Thyroid gland (tissue), 4 donors: ENCODE results near the gene HSD17B11. TPM values are rescaled to one million over a fixed set of nuclear protein-coding genes. Genes with fewer than 3 reads are reported as not detected.

Experiments used
- DNase-seq, 2 donors: peaks; one replicate each; pipeline ENCODE4 v3.0.0-alpha.2; 2019
- H3K27ac ChIP-seq, 3 donors: fragments of 200-600 bp; sonication (generic); 1 replicate in 2 of 3; 2 replicates in 1 of 3; pipeline ENCODE4 v1.5.1; 2016 to 2019; ENCODE audit warnings: mild to moderate bottlenecking in 1 of 3, moderate library complexity in 1 of 3
- H3K27me3 ChIP-seq: fragments of 200-600 bp; sonication (generic); one replicate; pipeline ENCODE4 v1.5.1; 2019
- H3K36me3 ChIP-seq, 2 donors: fragments of 200-600 bp; sonication (generic); one replicate each; pipeline ENCODE4 v1.5.1; 2016 to 2019
- H3K4me1 ChIP-seq, 2 donors: fragments of 200-600 bp; sonication (generic); one replicate each; pipeline ENCODE4 v1.5.1; 2017 to 2019
- H3K4me3 ChIP-seq, 3 donors: fragments of 200-600 bp; sonication (generic); replicated peaks in 1 of 3; 1 replicate in 2 of 3; 2 replicates in 1 of 3; pipeline ENCODE4 v1.5.1; 2016; ENCODE audit warnings: mild to moderate bottlenecking in 1 of 3
- H3K9me3 ChIP-seq: fragments of 200-600 bp; sonication (generic); one replicate; pipeline ENCODE4 v1.5.1; 2017
- POLR2A ChIP-seq, 2 donors: fragments of 450-650 bp; IDR thresholded peaks; one replicate each; pipeline ENCODE4 v1.6.1; 2017; ENCODE audit warnings: antibody characterized with exemption in 2 of 2, mild to moderate bottlenecking in 2 of 2, moderate library complexity in 1 of 2
- WGBS, 2 donors: methylation state at CpG; one replicate each; pipeline ENCODE4 v1.1.5; 2017; 5-methylcytosine and 5-hydroxymethylcytosine counted together
- intact Hi-C: fragments of 100-400 bp; cut with DNase I; formaldehyde crosslinking; loops from one replicate; pipeline ENCODE4 v1.15.1; 2023
- total RNA-seq, 4 donors: library from RNA; depleted of rRNA; stranded (reverse); fragments of >200 nt; gene quantifications; one replicate each; pipeline ENCODE4 v1.2.3, GENCODE V29; 2016
- TF ChIP-seq, protein P1 (sequence below), 6 experiments: fragments of 200-600 bp in 3 of 6; fragments of 450-650 bp in 3 of 6; sonication (generic) in 3 of 6; IDR thresholded peaks; one replicate each; pipeline ENCODE4 v1.5.1; 2016 to 2019; ENCODE audit warnings: antibody characterized with exemption in 6 of 6, mild to moderate bottlenecking in 2 of 6, inconsistent platforms in 1 of 6, moderate library complexity in 1 of 6

The HSD17B11 gene
- total RNA-seq, 4 donors from 2014 or later: 23.4 to 147 (median 61.8) TPM

DNA sequence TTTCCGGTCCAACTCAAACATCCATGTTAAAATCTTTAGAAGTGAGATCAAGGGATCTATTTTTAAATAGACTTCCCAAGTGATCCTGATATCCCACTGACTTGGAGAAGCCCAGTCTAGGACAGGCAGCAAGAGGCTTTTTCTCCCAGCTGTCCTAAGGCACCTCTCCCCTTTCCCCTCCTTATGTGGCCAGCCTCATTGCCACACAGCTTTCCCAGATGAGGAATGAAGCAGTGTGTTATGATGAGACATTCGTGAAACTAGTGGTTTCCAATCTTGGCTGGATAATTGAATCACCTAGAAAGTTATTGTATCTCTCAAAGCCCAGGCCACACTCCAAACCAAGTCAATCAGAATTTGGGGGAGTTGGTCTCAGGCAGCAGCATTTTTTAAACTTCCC is 51.5 kb downstream of the HSD17B11 start:
- intact Hi-C loops: no loop called here
- no peak overlapping the region for H3K27ac ChIP-seq
- DNase-seq: no peak

DNA sequence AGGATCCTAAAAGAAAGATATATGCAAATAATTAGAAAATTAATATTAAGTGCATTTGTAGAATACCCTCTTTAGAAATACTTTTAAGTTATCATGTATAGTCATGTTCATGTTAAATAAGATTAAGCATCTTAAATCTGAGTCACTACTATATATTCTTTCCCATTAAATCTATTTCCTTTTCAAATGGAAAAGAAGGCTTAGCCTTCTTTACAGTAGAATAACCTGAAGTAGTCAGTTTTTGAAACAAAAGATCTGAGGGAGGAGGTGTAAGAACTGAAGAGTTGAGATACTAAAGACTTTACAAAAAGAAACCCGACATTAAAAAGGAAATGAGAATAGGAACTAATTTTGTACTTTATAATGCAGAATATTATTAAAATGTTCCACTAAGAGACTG is 53.6 kb downstream of the HSD17B11 start:
- no peak for DNase-seq
- H3K4me3 ChIP-seq: no peak overlapping the region
- TF ChIP-seq, protein P1, sequence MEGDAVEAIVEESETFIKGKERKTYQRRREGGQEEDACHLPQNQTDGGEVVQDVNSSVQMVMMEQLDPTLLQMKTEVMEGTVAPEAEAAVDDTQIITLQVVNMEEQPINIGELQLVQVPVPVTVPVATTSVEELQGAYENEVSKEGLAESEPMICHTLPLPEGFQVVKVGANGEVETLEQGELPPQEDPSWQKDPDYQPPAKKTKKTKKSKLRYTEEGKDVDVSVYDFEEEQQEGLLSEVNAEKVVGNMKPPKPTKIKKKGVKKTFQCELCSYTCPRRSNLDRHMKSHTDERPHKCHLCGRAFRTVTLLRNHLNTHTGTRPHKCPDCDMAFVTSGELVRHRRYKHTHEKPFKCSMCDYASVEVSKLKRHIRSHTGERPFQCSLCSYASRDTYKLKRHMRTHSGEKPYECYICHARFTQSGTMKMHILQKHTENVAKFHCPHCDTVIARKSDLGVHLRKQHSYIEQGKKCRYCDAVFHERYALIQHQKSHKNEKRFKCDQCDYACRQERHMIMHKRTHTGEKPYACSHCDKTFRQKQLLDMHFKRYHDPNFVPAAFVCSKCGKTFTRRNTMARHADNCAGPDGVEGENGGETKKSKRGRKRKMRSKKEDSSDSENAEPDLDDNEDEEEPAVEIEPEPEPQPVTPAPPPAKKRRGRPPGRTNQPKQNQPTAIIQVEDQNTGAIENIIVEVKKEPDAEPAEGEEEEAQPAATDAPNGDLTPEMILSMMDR (IDR thresholded peaks at IDR 0.05): no peak
- no peak for TF ChIP-seq POLR2A (IDR thresholded peaks at IDR 0.05)
- H3K36me3 ChIP-seq: no peaks in the 10 kb centered on the region
- H3K4me1 ChIP-seq: no peaks in the 10 kb centered on the region
- H3K27me3 ChIP-seq: no peaks in the 10 kb centered on the region
- no peak overlapping the region for H3K27ac ChIP-seq
- intact Hi-C loops: no loop called here
- 76 to 88% methylated on average over 1 of the region's 1 CpG for WGBS, 2 donors
- no peaks in the 10 kb centered on the region for H3K9me3 ChIP-seq

More for the DNA sequence above, 51.5 kb downstream of the HSD17B11 start:
- Histone ChIP-seq H3K9me3 (no peaks in the 10 kb centered on the region), H3K4me1 (no peaks in the 10 kb centered on the region), H3K36me3 (no peaks in the 10 kb centered on the region), H3K4me3 (no peak overlapping the region), H3K27me3 (no peaks in the 10 kb centered on the region)
- TF ChIP-seq, protein P1 (IDR thresholded peaks at IDR 0.05): no peak
- no peak for TF ChIP-seq POLR2A (IDR thresholded peaks at IDR 0.05)
- 93 to 96% methylated on average over 2 of the region's 2 CpGs for WGBS, 2 donors

DNA sequence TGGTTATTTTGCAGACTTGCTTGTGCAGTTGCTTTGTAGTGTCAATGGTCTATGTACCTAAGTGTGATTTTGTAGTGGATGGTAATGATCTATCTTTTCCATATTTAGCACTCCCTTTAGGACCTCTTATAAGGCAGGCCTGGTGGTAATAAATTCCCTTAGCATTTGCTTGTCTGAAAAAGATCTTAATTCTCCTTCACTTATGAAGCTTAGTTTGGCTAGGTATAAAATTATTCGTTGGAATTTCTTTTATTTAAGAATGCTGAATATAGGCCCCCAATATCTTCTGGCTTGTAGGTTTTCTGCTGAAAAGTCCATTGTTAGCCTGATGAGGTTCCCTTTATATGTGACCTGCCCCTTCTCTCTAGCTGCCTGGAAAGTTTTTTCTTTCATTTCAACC is 57.7 kb downstream of the HSD17B11 start:
- WGBS, 2 donors: 98 to 100% methylated on average over 1 of the region's 1 CpG
- TF ChIP-seq, protein P1 (IDR thresholded peaks at IDR 0.05): no peak
- no peak for TF ChIP-seq POLR2A (IDR thresholded peaks at IDR 0.05)
- H3K36me3 ChIP-seq: no peaks in the 10 kb centered on the region

DNA sequence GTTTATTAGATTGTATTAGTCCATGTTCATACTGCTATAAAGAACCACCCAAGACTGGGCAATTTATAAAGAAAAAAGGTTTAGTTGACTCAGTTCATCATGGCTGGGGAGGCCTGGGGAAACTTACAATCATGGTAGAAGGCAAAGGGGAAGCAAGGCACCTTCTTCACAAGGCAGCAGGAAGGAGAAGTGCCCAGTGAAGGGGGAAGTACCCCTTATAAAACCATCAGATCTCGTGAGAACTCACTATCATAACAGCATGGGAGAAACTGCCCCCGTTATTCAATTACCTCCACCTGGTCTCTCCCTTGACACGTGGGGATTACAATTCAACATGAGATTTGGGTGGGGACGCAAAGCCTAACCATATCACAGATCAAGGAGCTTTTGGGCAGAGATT is 60.2 kb downstream of the HSD17B11 start:
- H3K4me3 ChIP-seq: no peak overlapping the region

More for the DNA sequence above, 57.7 kb downstream of the HSD17B11 start:
- no peak for DNase-seq
- no peak overlapping the region for H3K4me3 ChIP-seq
- H3K4me1 ChIP-seq: no peaks in the 10 kb centered on the region
- no peaks in the 10 kb centered on the region for H3K9me3 ChIP-seq
- intact Hi-C loops: no loop called here
- H3K27ac ChIP-seq: no peak overlapping the region
- no peaks in the 10 kb centered on the region for H3K27me3 ChIP-seq

DNA sequence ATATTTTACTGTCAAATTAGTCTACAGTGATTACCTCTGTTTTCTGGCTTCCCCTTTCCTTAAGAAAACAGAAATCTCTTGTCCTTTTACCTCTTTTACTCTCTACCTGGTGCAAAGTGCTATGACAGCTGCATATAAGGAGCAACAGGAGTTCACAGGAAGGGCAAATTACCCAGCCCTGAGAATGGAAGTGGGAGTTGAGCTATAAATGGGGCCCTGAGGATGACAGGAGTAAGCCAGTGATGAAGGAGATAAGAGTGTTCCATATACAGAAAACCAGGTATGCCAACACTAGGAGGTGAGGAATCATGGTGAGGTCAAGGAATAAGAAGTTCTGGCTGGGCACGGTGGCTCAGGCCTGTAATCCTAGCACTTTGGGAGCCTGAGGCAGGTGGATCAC is 63.9 kb downstream of the HSD17B11 start:
- TF ChIP-seq POLR2A (IDR thresholded peaks at IDR 0.05): no peak
- TF ChIP-seq, protein P1 (IDR thresholded peaks at IDR 0.05): no peak
- intact Hi-C loops: no loop called here
- 86 to 100% methylated on average over 1 of the region's 1 CpG for WGBS, 2 donors
- Histone ChIP-seq H3K27me3 (no peaks in the 10 kb centered on the region), H3K4me3 (no peak overlapping the region), H3K36me3 (no peaks in the 10 kb centered on the region), H3K27ac (no peak overlapping the region), H3K4me1 (no peaks in the 10 kb centered on the region), H3K9me3 (no peaks in the 10 kb centered on the region)
- DNase-seq: no peak

More for the DNA sequence above, 60.2 kb downstream of the HSD17B11 start:
- no peaks in the 10 kb centered on the region for H3K36me3 ChIP-seq
- H3K4me1 ChIP-seq: no peaks in the 10 kb centered on the region
- TF ChIP-seq, protein P1 (IDR thresholded peaks at IDR 0.05): no peak
- no peak for TF ChIP-seq POLR2A (IDR thresholded peaks at IDR 0.05)
- WGBS, 2 donors: 78 to 92% methylated on average over 4 of the region's 4 CpGs
- no peaks in the 10 kb centered on the region for H3K9me3 ChIP-seq
- intact Hi-C loops: no loop called here
- no peak for DNase-seq
- no peak overlapping the region for H3K27ac ChIP-seq
- no peaks in the 10 kb centered on the region for H3K27me3 ChIP-seq
